Keratinocyte (primary cell): ENCODE results near the gene ETV5.

Source experiments
- EZH2 ChIP-seq: IDR thresholded peaks from one replicate; pipeline ENCODE4 v1.6.1; 2012; ENCODE audit warnings: inconsistent platforms, mild to moderate bottlenecking, low read length, moderate library complexity
- TF ChIP-seq, protein P1 (sequence below), 3 experiments: IDR thresholded peaks in 1 of 3; conservative IDR thresholded peaks in 1 of 3; optimal IDR thresholded peaks in 1 of 3; 2 replicates in 2 of 3; 3 replicates in 1 of 3; pipeline versions ENCODE3 to v1.5.1; 2011; ENCODE audit warnings: low read length in 3 of 3, mild to moderate bottlenecking in 3 of 3, moderate library complexity in 2 of 3, control low read depth in 1 of 3, inconsistent platforms in 1 of 3; ENCODE audit not compliant: insufficient read depth in 2 of 3; ENCODE audit errors: extremely low read depth in 1 of 3

DNA sequence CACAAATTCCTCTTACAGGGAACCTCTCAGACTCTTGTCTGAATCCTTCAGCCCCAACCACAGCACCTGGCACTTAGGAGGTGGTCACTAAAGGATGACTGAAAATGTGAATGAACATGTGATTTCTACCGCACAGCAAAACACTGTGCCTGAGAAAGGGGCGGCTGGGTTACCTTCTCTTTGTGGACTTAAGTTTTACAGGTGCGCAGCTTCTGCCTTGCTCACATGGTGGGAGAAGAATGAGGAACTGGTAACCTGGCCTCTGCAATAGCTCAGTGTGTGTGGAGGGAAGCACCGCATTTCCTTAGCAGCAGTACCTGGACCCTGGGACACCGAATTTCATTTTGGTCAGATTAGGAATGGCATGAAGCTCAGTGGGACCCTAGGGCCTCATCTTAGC lies 9.8 kb upstream of the ETV5 start:
- TF ChIP-seq, protein P1, sequence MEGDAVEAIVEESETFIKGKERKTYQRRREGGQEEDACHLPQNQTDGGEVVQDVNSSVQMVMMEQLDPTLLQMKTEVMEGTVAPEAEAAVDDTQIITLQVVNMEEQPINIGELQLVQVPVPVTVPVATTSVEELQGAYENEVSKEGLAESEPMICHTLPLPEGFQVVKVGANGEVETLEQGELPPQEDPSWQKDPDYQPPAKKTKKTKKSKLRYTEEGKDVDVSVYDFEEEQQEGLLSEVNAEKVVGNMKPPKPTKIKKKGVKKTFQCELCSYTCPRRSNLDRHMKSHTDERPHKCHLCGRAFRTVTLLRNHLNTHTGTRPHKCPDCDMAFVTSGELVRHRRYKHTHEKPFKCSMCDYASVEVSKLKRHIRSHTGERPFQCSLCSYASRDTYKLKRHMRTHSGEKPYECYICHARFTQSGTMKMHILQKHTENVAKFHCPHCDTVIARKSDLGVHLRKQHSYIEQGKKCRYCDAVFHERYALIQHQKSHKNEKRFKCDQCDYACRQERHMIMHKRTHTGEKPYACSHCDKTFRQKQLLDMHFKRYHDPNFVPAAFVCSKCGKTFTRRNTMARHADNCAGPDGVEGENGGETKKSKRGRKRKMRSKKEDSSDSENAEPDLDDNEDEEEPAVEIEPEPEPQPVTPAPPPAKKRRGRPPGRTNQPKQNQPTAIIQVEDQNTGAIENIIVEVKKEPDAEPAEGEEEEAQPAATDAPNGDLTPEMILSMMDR (optimal IDR thresholded peaks at IDR 0.05 in 1 of 3, IDR thresholded peaks at IDR 0.05 in 1 of 3, conservative IDR thresholded peaks at IDR 0.05 in 1 of 3; ENCODE audit: extremely low read depth in 1 of 3, insufficient read depth in 2 of 3, low read length in 3 of 3): no peak
- no peak for TF ChIP-seq EZH2
